Cardiac septum (tissue), 1 donor: ENCODE results near the gene ACADS. TPM values are rescaled to one million over a fixed set of nuclear protein-coding genes. Genes with fewer than 3 reads are reported as not detected.

Source experiments
- DNase-seq: peaks from one replicate; pipeline ENCODE4 v3.0.0-alpha.2; 2020; ENCODE audit warnings: low spot score
- intact Hi-C: fragments of 100-400 bp; cut with DNase I; formaldehyde crosslinking; loops from one replicate; pipeline ENCODE4 v1.14.0; 2022
- total RNA-seq: library from RNA; stranded (reverse); fragmentation: NEBNext Ultra II Directional; extraction: Animal tissue kit (Norgen Biotek cat#: 25700); gene quantifications from one replicate; pipeline ENCODE4 v1.2.1, GENCODE V29; 2021
- donor health status: DM: no; HTN: no; CAD: no.

ACADS gene
- total RNA-seq, 1 donor from 2014 or later: 58.4 TPM

GRCh38 chr12:120741476-120742421 is 16.1 kb downstream of the ACADS start:
- no peak for DNase-seq
- intact Hi-C loops: no loop called here

- intact Hi-C loops: no loop called here
- DNase-seq: no peak
Observed at GRCh38 chr12:120744922-120745493, 19.4 kb downstream of the ACADS start.

GRCh38 chr12:120748242-120748641 is 22.6 kb downstream of the ACADS start:
- DNase-seq: no peak

GRCh38 chr12:120749256-120749655 is 23.6 kb downstream of the ACADS start:
- intact Hi-C loops: no loop called here
- no peak for DNase-seq

More at GRCh38 chr12:120748242-120748641, 22.6 kb downstream of the ACADS start:
- intact Hi-C loops: no loop called here

- intact Hi-C loops: no loop called here
- no peak for DNase-seq
Observed at GRCh38 chr12:120750806-120751205, 25.2 kb downstream of the ACADS start.

GRCh38 chr12:120751389-120751788 is 25.8 kb downstream of the ACADS start:
- DNase-seq: no peak

GRCh38 chr12:120754792-120755191 is 29.2 kb downstream of the ACADS start:
- intact Hi-C loops: no loop called here
- DNase-seq: no peak

More at GRCh38 chr12:120751389-120751788, 25.8 kb downstream of the ACADS start:
- intact Hi-C loops: no loop called here

- intact Hi-C loops: no loop called here
- no peak for DNase-seq
Observed at GRCh38 chr12:120755269-120755668, 29.6 kb downstream of the ACADS start.

GRCh38 chr12:120757226-120757742 is 31.7 kb downstream of the ACADS start:
- DNase-seq: peak; percentile 4
- intact Hi-C loops: no loop called here

GRCh38 chr12:120757949-120758348 is 32.3 kb downstream of the ACADS start:
- DNase-seq: peak; percentile 36
- intact Hi-C loops: no loop called here

GRCh38 chr12:120758798-120759590 is 33.4 kb downstream of the ACADS start:
- intact Hi-C loops: no loop called here
- peak; percentile 12 for DNase-seq

- intact Hi-C loops: no loop called here
- peak; percentile 64 for DNase-seq
Observed at GRCh38 chr12:120759591-120760348, 34.1 kb downstream of the ACADS start.

GRCh38 chr12:120760349-120761254 is 35.0 kb downstream of the ACADS start:
- peak; percentile 47 for DNase-seq
- intact Hi-C loops: no loop called here

- DNase-seq: peak; percentile 69
- intact Hi-C loops: no loop called here
Observed at GRCh38 chr12:120761519-120761934, 35.9 kb downstream of the ACADS start.

- intact Hi-C loops: no loop called here
- DNase-seq: peak; percentile 20
Observed at GRCh38 chr12:120762086-120762485, 36.5 kb downstream of the ACADS start.

GRCh38 chr12:120763250-120763649 is 37.6 kb downstream of the ACADS start:
- intact Hi-C loops: no loop called here
- DNase-seq: peak; percentile 29

- intact Hi-C loops: no loop called here
Observed at GRCh38 chr12:120764816-120765215, 39.2 kb downstream of the ACADS start.

GRCh38 chr12:120766566-120766965 is 40.9 kb downstream of the ACADS start:
- intact Hi-C loops: no loop called here

More at GRCh38 chr12:120764816-120765215, 39.2 kb downstream of the ACADS start:
- peak; percentile 59 for DNase-seq

More at GRCh38 chr12:120766566-120766965, 40.9 kb downstream of the ACADS start:
- DNase-seq: no peak
